Lung (tissue), 12 donors: ENCODE measurements around the gene HACL1. TPM values are rescaled to one million over a fixed set of nuclear protein-coding genes. Genes with fewer than 3 reads are reported as not detected.

Experiments used
- ATAC-seq: fragments of 200-7000 bp; cut with Tn5 transposase; one replicate; pipeline ENCODE4 v1.9.1; 2020; ENCODE audit warnings: moderate number of reproducible peaks; ENCODE audit not compliant: insufficient read depth, low FRiP score
- DNase-seq, 3 donors: peaks; one replicate each; pipeline ENCODE4 v3.0.0-alpha.2; 2013 to 2017
- H3K27ac ChIP-seq, 2 donors: one replicate each; pipeline ENCODE4 v1.5.1; 2013; ENCODE audit warnings: mild to moderate bottlenecking in 2 of 2, moderate library complexity in 2 of 2, control low read depth in 1 of 2, inconsistent platforms in 1 of 2, low read depth in 1 of 2, low read length in 1 of 2
- H3K27me3 ChIP-seq, 3 donors: one replicate each; pipeline ENCODE4 v1.5.1; 2013; ENCODE audit warnings: low read length in 2 of 3; ENCODE audit not compliant: control insufficient read depth in 3 of 3, insufficient read depth in 3 of 3
- H3K36me3 ChIP-seq, 4 donors: one replicate each; pipeline ENCODE4 v1.5.1; 2013; ENCODE audit warnings: low read length in 4 of 4, mild to moderate bottlenecking in 1 of 4, moderate library complexity in 1 of 4; ENCODE audit not compliant: control insufficient read depth in 4 of 4, insufficient read depth in 4 of 4
- H3K4me1 ChIP-seq, 5 donors: one replicate each; pipeline ENCODE4 v1.5.1; 2013; ENCODE audit warnings: low read length in 5 of 5, mild to moderate bottlenecking in 2 of 5, moderate library complexity in 1 of 5; ENCODE audit not compliant: control insufficient read depth in 5 of 5, insufficient read depth in 5 of 5
- H3K4me3 ChIP-seq: one replicate; pipeline ENCODE4 v1.5.1; 2013; ENCODE audit warnings: mild to moderate bottlenecking, control low read depth, moderate library complexity
- H3K9ac ChIP-seq, 2 donors: one replicate each; pipeline ENCODE4 v1.5.1; 2013; ENCODE audit warnings: low read length in 2 of 2, control low read depth in 1 of 2; ENCODE audit not compliant: insufficient read depth in 1 of 2
- H3K9me3 ChIP-seq, 4 donors: one replicate each; pipeline ENCODE4 v1.5.1; 2013; ENCODE audit warnings: low read length in 3 of 4, mild to moderate bottlenecking in 1 of 4, moderate library complexity in 1 of 4; ENCODE audit not compliant: control insufficient read depth in 4 of 4, insufficient read depth in 3 of 4
- WGBS, 2 donors: extraction: QIAGEN DNeasy Blood & Tissue Kit; methylation state at CpG; one replicate each; pipeline ENCODE4 v1.1.7; 2013; 5-methylcytosine and 5-hydroxymethylcytosine counted together
- polyA plus RNA-seq, 2 donors: library from polyadenylated mRNA; stranded (reverse); fragments of 200-250 nt; gene quantifications; one replicate each; pipeline ENCODE4 v1.2.1, GENCODE V29; 2013
- total RNA-seq, 2 donors: library from RNA; depleted of rRNA in 1 of 2; stranded (reverse); fragments of >200 nt in 1 of 2; gene quantifications; one replicate each; pipeline ENCODE4 v1.2.1, GENCODE V29; 2014 to 2021
- TF ChIP-seq, protein P1 (sequence below): IDR thresholded peaks from 2 replicates; pipeline ENCODE4 v1.5.1; 2012; ENCODE audit warnings: mild to moderate bottlenecking; ENCODE audit errors: control extremely low read depth, extremely low read depth
- donor health status: control.
- donor health status: control.
- donor health status: Bipolar disorder and iron deficiency.
- donor health status: healthy.
- donor health status: DM: yes; HTN: yes; CAD: no.

HACL1 gene
- total and polyA plus RNA-seq, 4 donors: 14.7 to 27.7 (median 21.6) TPM

DNA sequence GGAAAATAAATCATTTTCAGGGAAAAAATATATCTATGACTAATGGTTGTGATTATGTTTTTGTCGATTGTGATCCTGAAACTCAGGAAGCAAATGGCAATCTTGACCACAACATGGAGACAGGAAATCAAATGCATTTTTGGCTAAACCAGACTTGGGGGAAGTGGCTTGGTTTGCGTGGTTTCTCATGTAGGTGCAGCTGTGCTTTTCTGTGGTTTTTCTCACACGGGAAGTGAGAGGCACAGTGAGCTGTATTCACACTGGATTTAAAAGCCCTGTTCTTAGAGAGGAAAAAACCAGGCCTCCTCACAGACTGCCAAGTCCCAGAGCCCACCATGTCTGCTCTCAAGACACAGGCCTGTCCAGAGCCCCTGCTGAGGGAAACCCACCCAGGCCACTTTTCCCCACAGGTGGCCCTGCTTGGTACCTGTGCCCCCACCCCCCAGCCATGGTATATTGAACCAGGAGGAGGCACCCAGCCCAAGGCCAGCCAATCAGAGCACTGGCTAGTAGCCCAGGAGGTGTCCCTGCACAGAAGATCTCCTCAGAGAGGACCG, 46.3 kb upstream of the HACL1 start:
- TF ChIP-seq, protein P1, sequence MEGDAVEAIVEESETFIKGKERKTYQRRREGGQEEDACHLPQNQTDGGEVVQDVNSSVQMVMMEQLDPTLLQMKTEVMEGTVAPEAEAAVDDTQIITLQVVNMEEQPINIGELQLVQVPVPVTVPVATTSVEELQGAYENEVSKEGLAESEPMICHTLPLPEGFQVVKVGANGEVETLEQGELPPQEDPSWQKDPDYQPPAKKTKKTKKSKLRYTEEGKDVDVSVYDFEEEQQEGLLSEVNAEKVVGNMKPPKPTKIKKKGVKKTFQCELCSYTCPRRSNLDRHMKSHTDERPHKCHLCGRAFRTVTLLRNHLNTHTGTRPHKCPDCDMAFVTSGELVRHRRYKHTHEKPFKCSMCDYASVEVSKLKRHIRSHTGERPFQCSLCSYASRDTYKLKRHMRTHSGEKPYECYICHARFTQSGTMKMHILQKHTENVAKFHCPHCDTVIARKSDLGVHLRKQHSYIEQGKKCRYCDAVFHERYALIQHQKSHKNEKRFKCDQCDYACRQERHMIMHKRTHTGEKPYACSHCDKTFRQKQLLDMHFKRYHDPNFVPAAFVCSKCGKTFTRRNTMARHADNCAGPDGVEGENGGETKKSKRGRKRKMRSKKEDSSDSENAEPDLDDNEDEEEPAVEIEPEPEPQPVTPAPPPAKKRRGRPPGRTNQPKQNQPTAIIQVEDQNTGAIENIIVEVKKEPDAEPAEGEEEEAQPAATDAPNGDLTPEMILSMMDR: no peak
- Histone ChIP-seq H3K4me1 (peaks cover 0 to 7% (median 0%) of the 10 kb centered on the region in 5 donors), H3K4me3 (no peak overlapping the region), H3K9ac (no peak overlapping the region), H3K9me3 (peaks cover 0 to 1% (median 0%) of the 10 kb centered on the region in 4 donors), H3K27me3 (no peaks in the 10 kb centered on the region), H3K36me3 (peaks cover 0 to 9% (median 3%) of the 10 kb centered on the region in 4 donors), H3K27ac (peak overlapping the region; percentile 35 to 68)
- DNase-seq: no peak
- WGBS, 2 donors: 35 to 52% methylated on average over 4 of the region's 4 CpGs
- peak; percentile 35 for ATAC-seq

DNA sequence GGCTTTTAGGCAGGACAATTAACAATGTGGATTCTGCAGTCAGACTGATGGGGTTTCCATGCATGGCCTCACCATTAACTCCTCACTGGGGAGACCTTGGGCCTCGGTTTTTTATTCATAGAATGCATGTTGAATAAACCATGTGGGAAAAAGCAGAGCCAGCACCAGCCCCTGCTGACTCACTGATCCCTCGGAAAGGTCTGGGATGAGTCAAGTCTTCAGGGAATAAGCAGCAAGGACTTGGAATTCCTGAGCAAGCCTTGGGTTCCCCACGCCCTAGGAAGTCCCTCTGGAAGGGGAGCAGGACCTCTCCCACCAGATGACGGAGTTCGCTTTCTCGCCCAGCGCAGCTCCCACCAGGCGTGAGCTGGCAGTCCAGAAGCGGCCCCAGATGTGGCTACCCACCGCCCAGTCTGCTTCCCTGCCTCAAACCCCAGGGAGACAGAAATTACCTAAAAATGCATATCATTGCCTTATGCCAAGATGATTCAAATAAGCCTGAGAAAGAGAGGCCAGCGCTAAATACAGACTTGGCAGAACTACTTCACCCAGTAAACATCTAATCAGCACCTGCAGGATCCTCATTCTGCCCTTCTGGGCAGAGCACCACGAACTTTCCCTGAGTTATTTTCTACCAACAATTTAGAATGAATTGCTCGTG, 45.6 kb upstream of the HACL1 start:
- Histone ChIP-seq H3K9me3 (no peaks in the 10 kb centered on the region), H3K4me3 (no peak overlapping the region), H3K27ac (peak overlapping the region; percentile 17 to 55), H3K9ac (no peak overlapping the region), H3K4me1 (peaks cover 0 to 7% (median 0%) of the 10 kb centered on the region in 5 donors), H3K36me3 (peaks cover 0 to 9% (median 3%) of the 10 kb centered on the region in 4 donors), H3K27me3 (no peaks in the 10 kb centered on the region)
- 72 to 75% methylated on average over 13 of the region's 13 CpGs for WGBS, 2 donors
- DNase-seq (no peak), ATAC-seq (peak; percentile 70)
- TF ChIP-seq, protein P1: no peak

DNA sequence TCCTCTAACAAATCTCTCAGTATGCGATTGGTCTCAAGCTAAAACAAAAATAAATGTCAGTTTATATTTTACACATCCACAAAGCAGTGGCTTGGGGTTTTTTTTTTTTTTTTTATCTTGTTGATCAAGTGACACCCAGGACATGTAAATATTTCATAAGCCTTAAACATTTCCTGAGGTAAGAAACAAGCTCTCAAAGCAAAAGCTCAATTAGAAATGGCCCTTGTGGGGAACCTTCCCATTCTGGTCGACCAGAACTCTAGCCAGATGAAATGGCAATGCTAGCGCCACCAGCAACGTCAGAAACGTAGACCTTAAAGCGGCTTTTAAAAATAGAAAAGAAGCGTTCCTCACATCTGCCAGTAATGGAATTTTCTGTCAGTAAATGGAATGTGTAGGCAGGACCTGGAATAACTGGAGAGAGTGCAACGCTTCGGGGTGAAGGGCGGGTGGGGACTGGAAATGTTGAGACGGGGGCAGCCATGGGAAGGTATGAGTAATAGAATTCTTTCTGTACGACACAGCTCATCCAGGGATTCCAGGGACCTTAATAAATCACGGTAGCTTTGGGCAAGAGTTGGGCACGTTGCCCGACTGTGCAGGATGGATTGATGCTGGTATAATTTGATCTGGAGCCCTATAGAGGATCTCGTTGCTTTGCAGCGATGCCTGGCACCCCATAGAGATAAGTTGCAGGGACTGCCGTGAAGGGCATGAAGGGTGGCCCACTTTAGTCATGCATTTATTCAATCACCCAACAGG, 44.6 kb upstream of the HACL1 start:
- Histone ChIP-seq H3K9me3 (no peaks in the 10 kb centered on the region), H3K4me1 (peaks cover 0 to 7% (median 0%) of the 10 kb centered on the region in 5 donors), H3K9ac (no peak overlapping the region), H3K36me3 (peaks cover 0 to 9% (median 5%) of the 10 kb centered on the region in 4 donors), H3K27ac (no peak overlapping the region), H3K4me3 (no peak overlapping the region), H3K27me3 (no peaks in the 10 kb centered on the region)
- TF ChIP-seq, protein P1: no peak
- 85 to 88% methylated on average over 18 of the region's 18 CpGs for WGBS, 2 donors
- no peak for ATAC-seq
- DNase-seq: no peak
